Thyroid gland (tissue), 4 donors: ENCODE results near the gene ZNF26.

Experiments used
- POLR2A ChIP-seq, 2 donors: fragments of 450-650 bp; IDR thresholded peaks; one replicate each; pipeline ENCODE4 v1.6.1; 2017; ENCODE audit warnings: antibody characterized with exemption in 2 of 2, mild to moderate bottlenecking in 2 of 2, moderate library complexity in 1 of 2
- TF ChIP-seq, protein P1 (sequence below), 6 experiments: fragments of 200-600 bp in 3 of 6; fragments of 450-650 bp in 3 of 6; sonication (generic) in 3 of 6; IDR thresholded peaks; one replicate each; pipeline ENCODE4 v1.5.1; 2016 to 2019; ENCODE audit warnings: antibody characterized with exemption in 6 of 6, mild to moderate bottlenecking in 2 of 6, inconsistent platforms in 1 of 6, moderate library complexity in 1 of 6

DNA sequence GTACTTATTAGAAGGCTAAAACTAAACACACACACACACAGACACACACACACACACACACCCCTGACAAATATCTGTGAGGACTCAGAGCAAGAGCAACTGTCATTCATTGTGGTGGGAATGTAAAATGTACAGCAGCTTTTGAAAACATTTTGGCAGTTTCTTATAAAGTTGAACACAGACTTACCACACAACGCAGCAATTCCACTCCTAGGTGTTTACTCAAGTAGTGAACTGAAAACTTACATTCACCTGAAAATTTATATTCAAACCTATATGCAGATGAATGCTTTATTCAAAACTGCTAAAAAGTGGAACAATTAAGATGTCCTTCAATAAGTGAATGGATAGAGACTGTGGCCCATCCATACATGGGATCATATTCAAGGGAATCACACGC is 48.7 kb upstream of the ZNF26 start:
- TF ChIP-seq, protein P1, sequence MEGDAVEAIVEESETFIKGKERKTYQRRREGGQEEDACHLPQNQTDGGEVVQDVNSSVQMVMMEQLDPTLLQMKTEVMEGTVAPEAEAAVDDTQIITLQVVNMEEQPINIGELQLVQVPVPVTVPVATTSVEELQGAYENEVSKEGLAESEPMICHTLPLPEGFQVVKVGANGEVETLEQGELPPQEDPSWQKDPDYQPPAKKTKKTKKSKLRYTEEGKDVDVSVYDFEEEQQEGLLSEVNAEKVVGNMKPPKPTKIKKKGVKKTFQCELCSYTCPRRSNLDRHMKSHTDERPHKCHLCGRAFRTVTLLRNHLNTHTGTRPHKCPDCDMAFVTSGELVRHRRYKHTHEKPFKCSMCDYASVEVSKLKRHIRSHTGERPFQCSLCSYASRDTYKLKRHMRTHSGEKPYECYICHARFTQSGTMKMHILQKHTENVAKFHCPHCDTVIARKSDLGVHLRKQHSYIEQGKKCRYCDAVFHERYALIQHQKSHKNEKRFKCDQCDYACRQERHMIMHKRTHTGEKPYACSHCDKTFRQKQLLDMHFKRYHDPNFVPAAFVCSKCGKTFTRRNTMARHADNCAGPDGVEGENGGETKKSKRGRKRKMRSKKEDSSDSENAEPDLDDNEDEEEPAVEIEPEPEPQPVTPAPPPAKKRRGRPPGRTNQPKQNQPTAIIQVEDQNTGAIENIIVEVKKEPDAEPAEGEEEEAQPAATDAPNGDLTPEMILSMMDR (IDR thresholded peaks at IDR 0.05): no peak
- TF ChIP-seq POLR2A (IDR thresholded peaks at IDR 0.05): no peak
